ENCODE results near the gene CNTNAP2.

CNTNAP2 gene

DNA sequence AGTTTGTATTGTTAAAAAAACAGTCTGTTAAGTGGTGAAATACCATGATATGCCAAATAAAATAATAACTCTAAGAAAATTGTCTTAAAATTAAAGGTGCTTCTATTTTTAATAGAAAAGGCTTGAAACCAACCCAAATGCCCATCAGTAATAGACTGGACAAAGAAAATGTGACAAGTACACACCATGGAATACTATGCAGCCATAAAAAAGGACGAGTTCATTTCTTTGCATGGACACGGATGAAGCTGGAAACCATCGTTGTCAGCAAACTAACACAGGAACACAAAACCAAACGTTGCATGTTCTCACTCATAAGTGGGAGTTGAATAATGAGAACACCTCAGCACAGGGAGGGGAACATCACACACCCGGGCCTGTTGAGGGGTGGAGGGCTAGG, 7.1 kb downstream of the CNTNAP2 start:
- H3K27ac ChIP-seq: no peak overlapping the region
- TF ChIP-seq, protein P1, sequence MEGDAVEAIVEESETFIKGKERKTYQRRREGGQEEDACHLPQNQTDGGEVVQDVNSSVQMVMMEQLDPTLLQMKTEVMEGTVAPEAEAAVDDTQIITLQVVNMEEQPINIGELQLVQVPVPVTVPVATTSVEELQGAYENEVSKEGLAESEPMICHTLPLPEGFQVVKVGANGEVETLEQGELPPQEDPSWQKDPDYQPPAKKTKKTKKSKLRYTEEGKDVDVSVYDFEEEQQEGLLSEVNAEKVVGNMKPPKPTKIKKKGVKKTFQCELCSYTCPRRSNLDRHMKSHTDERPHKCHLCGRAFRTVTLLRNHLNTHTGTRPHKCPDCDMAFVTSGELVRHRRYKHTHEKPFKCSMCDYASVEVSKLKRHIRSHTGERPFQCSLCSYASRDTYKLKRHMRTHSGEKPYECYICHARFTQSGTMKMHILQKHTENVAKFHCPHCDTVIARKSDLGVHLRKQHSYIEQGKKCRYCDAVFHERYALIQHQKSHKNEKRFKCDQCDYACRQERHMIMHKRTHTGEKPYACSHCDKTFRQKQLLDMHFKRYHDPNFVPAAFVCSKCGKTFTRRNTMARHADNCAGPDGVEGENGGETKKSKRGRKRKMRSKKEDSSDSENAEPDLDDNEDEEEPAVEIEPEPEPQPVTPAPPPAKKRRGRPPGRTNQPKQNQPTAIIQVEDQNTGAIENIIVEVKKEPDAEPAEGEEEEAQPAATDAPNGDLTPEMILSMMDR (conservative IDR thresholded peaks at IDR 0.05): no peak

DNA sequence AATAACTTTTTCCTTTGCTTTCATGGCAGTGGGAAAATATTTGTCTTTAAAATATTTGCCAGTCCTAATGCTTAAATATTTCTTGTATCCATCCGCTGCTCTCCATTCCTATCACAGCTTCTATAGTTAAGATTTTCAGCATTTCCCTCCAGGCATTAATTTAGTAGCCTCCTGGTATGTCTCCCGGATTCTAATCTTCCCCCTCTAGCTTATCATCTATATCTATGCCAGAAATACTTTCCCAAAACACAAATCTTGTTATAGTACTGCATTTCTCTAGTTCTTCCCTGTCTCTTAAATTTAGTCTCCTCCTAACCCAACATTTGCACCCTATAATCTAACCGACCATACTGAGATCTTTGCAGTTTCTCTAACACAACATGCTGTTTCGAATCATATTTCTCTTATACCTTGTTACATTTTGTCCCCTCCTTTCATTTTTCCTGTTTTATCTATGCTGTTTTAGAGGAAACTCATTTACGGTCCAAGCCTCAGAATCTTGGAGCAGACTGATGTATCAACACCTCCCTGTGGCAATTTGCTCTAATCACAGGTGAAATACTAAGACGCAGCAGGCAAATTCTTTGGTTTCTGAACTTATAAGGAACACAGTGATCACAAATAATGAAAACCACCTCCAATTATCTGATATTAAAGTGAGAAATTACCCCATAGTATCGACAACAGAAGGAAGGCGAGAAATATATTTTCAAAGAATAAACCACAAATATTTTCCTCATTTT, 10.3 kb downstream of the CNTNAP2 start:
- TF ChIP-seq, protein P1 (conservative IDR thresholded peaks at IDR 0.05): no peak; the same call in 1 of the 2 replicates
- no peak overlapping the region for H3K27ac ChIP-seq

DNA sequence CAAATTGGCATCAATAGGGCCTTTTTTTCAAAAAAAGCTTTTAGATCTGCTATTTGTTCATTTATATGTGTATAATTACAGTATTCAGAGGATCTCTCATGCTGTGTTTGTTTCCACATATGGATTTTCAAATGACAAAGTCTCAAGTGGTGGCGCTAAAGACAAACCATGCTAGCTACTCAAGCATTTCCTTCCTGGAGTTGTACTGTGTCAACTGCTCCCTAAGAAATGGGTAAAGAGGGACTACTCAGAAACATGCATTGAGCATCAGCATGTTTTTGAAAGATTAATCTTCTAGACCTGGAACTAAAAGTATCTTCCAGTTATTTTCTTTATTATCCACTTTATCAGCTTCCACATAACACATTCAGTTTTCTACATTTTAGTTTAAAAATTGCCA, 12.7 kb downstream of the CNTNAP2 start:
- TF ChIP-seq, protein P1 (conservative IDR thresholded peaks at IDR 0.05): no peak

DNA sequence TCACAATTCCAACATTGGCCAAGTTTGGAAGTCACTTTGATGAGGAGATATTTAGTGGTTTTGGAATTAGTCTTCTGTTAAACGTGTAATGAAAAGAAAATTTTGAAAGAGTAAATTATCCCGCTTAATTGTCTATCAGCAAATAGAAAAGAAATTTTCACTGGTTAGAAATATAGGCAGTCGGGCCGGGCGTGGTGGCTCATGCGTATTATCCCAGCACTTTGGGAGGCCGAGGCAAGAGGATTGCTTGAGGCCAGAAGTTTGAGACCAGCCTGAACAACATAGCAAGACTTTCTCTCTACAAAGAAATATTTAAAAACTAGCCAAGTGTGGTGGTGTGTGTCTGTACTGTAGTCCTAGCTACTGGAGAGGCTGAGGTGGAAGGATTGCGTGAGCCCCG, 13.4 kb downstream of the CNTNAP2 start:
- H3K27ac ChIP-seq: no peak overlapping the region
- TF ChIP-seq, protein P1 (conservative IDR thresholded peaks at IDR 0.05): no peak

More for the DNA sequence above, 12.7 kb downstream of the CNTNAP2 start:
- no peak overlapping the region for H3K27ac ChIP-seq

DNA sequence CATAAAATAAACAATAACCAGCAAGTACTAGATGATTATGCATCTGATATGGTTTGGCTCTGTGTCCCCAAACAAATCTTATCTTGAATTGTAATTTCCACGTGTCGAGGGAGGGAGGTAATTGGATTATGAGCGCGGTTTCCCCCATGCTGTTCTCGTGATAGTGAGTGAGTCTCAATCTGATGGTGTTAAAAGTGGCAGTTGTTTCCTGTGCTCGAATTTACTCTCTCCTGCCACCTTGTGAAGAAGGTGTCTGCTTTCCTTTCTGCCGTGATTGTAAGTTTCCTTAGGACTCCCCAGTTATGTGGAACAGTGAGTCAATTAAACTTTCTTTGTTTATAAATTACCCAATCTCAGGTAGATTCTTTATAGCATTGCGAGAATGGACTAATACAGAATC, 15.1 kb downstream of the CNTNAP2 start:
- TF ChIP-seq, protein P1 (conservative IDR thresholded peaks at IDR 0.05): no peak
- no peak overlapping the region for H3K27ac ChIP-seq

DNA sequence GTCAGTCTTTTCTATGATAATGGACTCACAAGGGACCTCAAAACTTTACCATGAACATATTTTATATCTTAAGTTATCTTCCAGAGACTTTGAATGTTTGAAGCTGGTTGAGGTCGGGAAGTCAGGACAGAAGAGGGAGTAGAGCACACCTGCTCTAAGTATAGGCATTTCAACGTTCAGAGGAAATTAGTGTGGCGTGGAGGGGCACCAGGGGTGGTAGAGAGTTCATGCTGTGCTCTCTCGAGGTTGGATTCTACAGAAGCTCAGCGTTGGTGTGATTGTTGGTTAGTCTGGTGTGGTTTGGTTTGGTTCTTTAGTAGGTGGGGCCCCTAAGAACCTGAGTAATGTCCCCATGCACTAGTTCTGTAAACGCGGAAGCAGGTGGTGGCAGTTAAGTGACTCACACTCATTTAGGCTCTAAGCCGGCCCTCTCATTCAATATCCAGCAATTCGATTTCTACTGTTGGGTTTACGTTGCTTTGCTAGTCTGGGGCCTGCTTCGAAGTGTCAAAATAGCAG, 19.8 kb downstream of the CNTNAP2 start:
- H3K27ac ChIP-seq: no peak overlapping the region
- TF ChIP-seq, protein P1 (conservative IDR thresholded peaks at IDR 0.05): no peak

DNA sequence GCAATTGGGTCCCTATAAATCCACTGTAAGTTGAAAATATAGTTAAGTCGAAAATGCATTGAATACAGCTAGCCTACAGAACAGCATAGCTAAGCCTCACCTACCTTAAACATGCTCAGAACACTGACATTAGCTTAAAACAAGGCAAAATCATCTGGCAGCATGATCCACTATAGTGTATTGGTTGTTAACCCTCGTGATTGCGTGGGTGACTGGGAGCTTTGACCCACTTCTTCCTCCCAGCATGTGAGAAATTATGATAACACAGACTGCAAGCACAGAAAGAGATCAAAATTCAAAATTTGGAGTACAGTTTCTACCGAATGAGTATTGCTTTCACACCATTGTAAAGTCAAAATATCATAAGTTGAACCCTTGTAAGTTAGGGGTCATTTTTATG, 22.3 kb downstream of the CNTNAP2 start:
- no peak overlapping the region for H3K27ac ChIP-seq
- TF ChIP-seq, protein P1 (conservative IDR thresholded peaks at IDR 0.05): no peak

Measured in VCaP (cell line).